ENCODE data around the gene CDH26. TPM values are rescaled to one million over a fixed set of nuclear protein-coding genes. Genes with fewer than 3 reads are reported as not detected.

Gene CDH26
- total RNA-seq, 2 donors from 2014 or later, result 0.26 to 0.33 TPM

GRCh38 chr20:59972037-59972801 lies 14.0 kb downstream of the CDH26 start:
- intact Hi-C loops (cut with DNase I), result no loop called here
- Histone ChIP-seq H3K27ac (no peak overlapping the region), H3K27me3 (no peaks in the 10 kb centered on the region), H3K9me3 (no peaks in the 10 kb centered on the region), H3K36me3 (replicated peaks in 1 of 2; ENCODE audit: insufficient read depth in 1 of 2, low read depth in 2 of 2) (no peaks in the 10 kb centered on the region), H3K4me1 (no peaks in the 10 kb centered on the region), H3K4me3 (no peak overlapping the region)
- DNase-seq (no peak), ATAC-seq (no peak)
- TF ChIP-seq, protein P1, sequence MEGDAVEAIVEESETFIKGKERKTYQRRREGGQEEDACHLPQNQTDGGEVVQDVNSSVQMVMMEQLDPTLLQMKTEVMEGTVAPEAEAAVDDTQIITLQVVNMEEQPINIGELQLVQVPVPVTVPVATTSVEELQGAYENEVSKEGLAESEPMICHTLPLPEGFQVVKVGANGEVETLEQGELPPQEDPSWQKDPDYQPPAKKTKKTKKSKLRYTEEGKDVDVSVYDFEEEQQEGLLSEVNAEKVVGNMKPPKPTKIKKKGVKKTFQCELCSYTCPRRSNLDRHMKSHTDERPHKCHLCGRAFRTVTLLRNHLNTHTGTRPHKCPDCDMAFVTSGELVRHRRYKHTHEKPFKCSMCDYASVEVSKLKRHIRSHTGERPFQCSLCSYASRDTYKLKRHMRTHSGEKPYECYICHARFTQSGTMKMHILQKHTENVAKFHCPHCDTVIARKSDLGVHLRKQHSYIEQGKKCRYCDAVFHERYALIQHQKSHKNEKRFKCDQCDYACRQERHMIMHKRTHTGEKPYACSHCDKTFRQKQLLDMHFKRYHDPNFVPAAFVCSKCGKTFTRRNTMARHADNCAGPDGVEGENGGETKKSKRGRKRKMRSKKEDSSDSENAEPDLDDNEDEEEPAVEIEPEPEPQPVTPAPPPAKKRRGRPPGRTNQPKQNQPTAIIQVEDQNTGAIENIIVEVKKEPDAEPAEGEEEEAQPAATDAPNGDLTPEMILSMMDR (IDR thresholded peaks at IDR 0.05), result no peak
- TF ChIP-seq POLR2A (IDR thresholded peaks at IDR 0.05), result no peak
- WGBS, 2 donors, result 80 to 83% methylated on average over 12 of the region's 12 CpGs

DNA sequence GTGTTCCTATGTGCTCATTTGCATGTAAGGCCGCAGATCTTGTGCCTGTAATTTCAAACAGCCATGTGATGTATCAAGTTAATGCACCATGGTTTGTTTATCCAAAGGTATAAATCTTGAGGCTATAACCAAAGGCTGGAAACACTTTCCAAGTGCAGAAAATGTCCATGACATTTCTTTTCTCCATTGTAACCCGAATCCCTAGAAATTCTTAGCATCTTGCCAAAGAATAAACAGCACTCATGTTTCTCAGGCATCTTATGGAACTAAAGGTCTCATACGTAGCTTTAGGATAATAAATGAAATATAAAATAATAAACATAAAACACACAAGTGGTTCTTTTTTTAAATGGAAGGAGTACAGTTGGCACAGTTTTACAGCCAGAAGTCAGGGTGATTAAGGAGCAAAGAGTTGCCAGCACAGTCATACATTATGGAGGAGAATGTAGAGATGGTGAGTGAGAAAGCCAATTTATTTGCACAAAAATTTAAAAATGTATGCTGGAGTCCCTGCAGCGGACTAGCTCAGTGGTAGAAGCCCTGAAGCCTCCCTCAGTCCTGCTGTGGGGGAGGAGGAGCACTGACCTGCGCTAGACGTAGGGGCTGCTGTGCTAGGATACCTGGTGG lies 18.0 kb downstream of the CDH26 start:
- Histone ChIP-seq H3K9me3 (no peaks in the 10 kb centered on the region), H3K27me3 (no peaks in the 10 kb centered on the region), H3K27ac (no peak overlapping the region), H3K4me3 (no peak overlapping the region), H3K36me3 (replicated peaks in 1 of 2; ENCODE audit: insufficient read depth in 1 of 2, low read depth in 2 of 2) (no peaks in the 10 kb centered on the region), H3K4me1 (no peaks in the 10 kb centered on the region)
- intact Hi-C loops (cut with DNase I), result no loop called here
- 86 to 91% methylated on average over 6 of the region's 6 CpGs for WGBS, 2 donors
- TF ChIP-seq POLR2A (IDR thresholded peaks at IDR 0.05), result no peak
- TF ChIP-seq, protein P1 (IDR thresholded peaks at IDR 0.05), result no peak
- ATAC-seq (no peak), DNase-seq (no peak)

DNA sequence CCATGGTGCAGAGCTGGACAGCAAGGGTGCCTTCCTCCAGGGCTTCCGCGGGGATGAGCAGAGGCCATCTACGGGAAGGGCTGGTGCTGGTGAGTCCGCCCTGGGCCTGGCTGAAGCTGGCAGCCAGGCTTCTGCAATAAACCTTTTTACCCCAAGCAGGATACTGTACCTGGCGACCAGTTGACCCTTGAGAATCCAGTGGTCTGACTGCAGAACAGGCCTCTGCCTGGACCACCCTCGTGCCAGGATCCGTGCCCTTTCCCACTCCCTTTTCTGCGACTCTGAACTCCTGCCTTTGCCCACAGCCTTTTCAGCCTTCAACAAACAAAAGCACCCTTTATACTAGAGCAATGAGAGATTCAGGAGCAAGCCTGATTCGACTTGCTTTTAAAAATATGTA lies 18.9 kb downstream of the CDH26 start:
- Histone ChIP-seq H3K9me3 (no peaks in the 10 kb centered on the region), H3K27me3 (no peaks in the 10 kb centered on the region), H3K4me1 (no peaks in the 10 kb centered on the region), H3K27ac (no peak overlapping the region), H3K4me3 (no peak overlapping the region), H3K36me3 (replicated peaks in 1 of 2; ENCODE audit: insufficient read depth in 1 of 2, low read depth in 2 of 2) (no peaks in the 10 kb centered on the region)
- no peak for TF ChIP-seq POLR2A (IDR thresholded peaks at IDR 0.05)
- TF ChIP-seq, protein P1 (IDR thresholded peaks at IDR 0.05), result no peak
- intact Hi-C loops (cut with DNase I), result no loop called here
- no peak for DNase-seq
- ATAC-seq, result no peak
- 85 to 88% methylated on average over 9 of the region's 9 CpGs for WGBS, 2 donors

- Histone ChIP-seq H3K4me1 (no peaks in the 10 kb centered on the region), H3K9me3 (no peaks in the 10 kb centered on the region), H3K27ac (no peak overlapping the region), H3K4me3 (no peak overlapping the region), H3K36me3 (replicated peaks in 1 of 2; ENCODE audit: insufficient read depth in 1 of 2, low read depth in 2 of 2) (no peaks in the 10 kb centered on the region), H3K27me3 (no peaks in the 10 kb centered on the region)
- DNase-seq (no peak), ATAC-seq (no peak)
- no peak for TF ChIP-seq POLR2A (IDR thresholded peaks at IDR 0.05)
- TF ChIP-seq, protein P1 (IDR thresholded peaks at IDR 0.05), result no peak
- 94 to 95% methylated on average over 9 of the region's 9 CpGs for whole genome bisulfite sequencing, 2 donors
- intact Hi-C loops (cut with DNase I), result no loop called here
Observed at GRCh38 chr20:59983076-59983475, 24.9 kb downstream of the CDH26 start.

All from body of pancreas (tissue), 4 donors.